KBM-7 (cell line): Measurements from ENCODE around the gene MRPL14.
"Not testable (repeated sequence)": the region's sequence is repeated elsewhere in the genome, so short reads cannot be mapped to it uniquely, and the experiment has no call there.

Source experiments
- DNase-seq: peaks from one replicate; pipeline ENCODE4 v3.0.0-alpha.2; 2015
- in situ Hi-C: fragments of 300-500 bp; cut with MboI; formaldehyde crosslinking; loops from 2 replicates; pipeline ENCODE4 v1.14.3; 2020; ENCODE audit warnings: low sequenced_read_pairs, low pct_unique_long_range_greater_than_20kb, mixed read lengths

MRPL14 gene

GRCh38 chr6:44107017-44107416, 20.2 kb downstream of the MRPL14 start:
- DNase-seq: no peak
- in situ Hi-C loops: no loop called here

- in situ Hi-C loops: no loop called here
- no peak for DNase-seq
Measured at GRCh38 chr6:44105993-44106740, 21.1 kb downstream of the MRPL14 start.

- in situ Hi-C loops: no loop called here
Measured at GRCh38 chr6:44105146-44105545, 22.1 kb downstream of the MRPL14 start.

GRCh38 chr6:44104481-44105021, 22.7 kb downstream of the MRPL14 start:
- in situ Hi-C loops: no loop called here

More at GRCh38 chr6:44105146-44105545, 22.1 kb downstream of the MRPL14 start:
- no peak for DNase-seq

GRCh38 chr6:44102527-44102926, 24.7 kb downstream of the MRPL14 start:
- in situ Hi-C loops: no loop called here
- no peak for DNase-seq

More at GRCh38 chr6:44104481-44105021, 22.7 kb downstream of the MRPL14 start:
- no peak for DNase-seq

GRCh38 chr6:44101832-44102231, 25.4 kb downstream of the MRPL14 start:
- in situ Hi-C loops: no loop called here
- DNase-seq: no peak

- DNase-seq: peak; percentile 28
- in situ Hi-C loops: no loop called here
Measured at GRCh38 chr6:44100088-44100550, 27.1 kb downstream of the MRPL14 start.

DNA sequence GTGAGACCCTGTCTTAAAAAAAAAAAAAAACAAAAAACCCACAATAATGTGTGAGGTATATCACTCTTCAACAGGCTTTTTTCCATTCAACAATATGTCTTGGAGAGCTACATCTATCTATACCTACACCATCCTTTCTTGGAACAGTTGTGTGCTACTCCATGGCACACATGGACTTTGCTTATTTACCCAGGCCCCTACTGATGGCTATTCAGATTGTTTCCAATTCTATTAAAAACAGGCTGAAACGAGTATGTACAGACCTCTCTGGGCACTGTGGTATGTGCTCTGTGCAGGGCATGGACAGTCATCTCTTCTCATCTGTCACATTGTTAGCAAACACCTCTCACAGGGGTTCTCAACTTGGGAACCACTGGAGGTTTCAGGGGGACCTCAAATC, 28.1 kb downstream of the MRPL14 start:
- in situ Hi-C loops: no loop called here
- no peak for DNase-seq

DNA sequence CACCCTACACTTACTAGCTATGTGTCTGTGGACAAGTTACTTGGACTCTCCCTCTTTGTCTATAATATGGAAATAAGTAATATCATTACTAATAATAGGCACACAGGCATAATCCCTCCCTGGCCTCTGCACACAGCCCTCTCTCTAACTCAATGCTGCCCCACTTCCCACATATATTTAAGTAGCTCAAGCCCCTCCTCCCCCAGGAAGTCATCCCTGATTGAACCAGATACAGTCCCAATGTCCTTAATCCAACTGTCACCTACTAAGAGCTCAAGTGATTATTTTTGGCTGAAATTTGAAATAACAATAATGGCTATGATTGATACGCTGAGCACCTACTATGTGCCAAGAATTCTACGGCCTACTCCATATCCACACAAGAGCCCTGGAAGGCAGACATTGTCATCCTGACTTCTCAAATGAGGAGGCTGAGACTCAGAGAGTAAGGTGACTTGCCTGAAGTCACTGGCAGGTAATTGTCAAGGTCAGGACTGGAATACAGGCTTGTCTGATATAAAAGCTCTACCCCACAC, 29.4 kb downstream of the MRPL14 start:
- DNase-seq: no peak
- in situ Hi-C loops: no loop called here

GRCh38 chr6:44096612-44097011, 30.6 kb downstream of the MRPL14 start:
- in situ Hi-C loops: no loop called here

DNA sequence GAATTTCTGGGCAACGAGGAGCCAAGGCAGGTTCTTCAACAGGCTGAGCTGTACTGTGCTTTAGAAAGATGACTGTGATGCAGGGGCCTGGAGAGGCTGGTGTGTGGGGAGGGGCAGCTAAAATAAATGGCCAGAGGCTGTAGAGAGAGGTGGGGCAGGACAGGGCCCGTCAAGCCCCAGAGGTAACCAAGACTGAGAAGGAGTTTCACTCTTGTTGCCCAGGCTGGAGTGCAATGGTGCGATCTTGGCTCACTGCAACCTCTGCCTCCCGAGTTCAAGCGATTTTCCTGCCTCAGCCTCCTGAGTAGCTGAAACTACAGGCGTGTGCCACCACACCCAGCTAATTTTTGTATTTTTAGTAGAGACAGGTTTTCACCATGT, 32.0 kb downstream of the MRPL14 start:
- DNase-seq, in situ Hi-C loops: not testable (repeated sequence)

More at GRCh38 chr6:44096612-44097011, 30.6 kb downstream of the MRPL14 start:
- DNase-seq: peak; percentile 77

- DNase-seq: no peak
- in situ Hi-C loops: no loop called here
Measured at GRCh38 chr6:44094403-44095242, 32.6 kb downstream of the MRPL14 start.

DNA sequence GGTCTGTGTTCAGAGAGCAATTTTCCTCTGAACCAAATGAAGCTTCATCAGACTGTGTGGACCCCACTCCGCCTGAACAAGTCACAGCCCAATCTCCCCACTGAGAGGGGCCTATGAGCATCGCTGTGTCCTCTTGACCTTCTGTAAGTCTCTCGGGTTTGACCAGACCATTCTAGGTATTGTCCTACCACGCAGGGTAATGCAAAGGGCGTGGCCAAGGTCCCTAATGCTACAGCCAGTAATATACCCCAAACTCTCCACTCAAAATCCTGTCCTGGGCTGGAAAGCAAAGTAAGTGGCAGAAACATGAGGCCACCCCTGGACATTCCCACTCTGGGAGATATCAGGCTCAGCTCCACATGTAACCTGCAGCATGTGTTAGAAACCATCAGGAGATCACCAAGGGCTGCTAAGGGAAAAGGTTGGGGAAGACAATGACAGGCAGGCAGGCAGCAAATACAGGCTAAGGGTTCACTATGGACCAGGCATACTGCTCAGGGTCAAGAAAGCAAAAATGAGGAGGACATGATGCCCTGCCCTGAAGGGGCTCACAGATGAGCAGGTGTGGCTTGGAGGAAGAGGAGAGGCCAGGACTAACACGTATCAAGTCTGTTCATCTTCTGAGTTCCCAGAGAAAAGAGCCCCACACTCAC, 33.4 kb downstream of the MRPL14 start:
- in situ Hi-C loops: no loop called here
- no peak for DNase-seq

- in situ Hi-C loops: no loop called here
- DNase-seq: no peak
Measured at GRCh38 chr6:44093066-44093465, 34.2 kb downstream of the MRPL14 start.

DNA sequence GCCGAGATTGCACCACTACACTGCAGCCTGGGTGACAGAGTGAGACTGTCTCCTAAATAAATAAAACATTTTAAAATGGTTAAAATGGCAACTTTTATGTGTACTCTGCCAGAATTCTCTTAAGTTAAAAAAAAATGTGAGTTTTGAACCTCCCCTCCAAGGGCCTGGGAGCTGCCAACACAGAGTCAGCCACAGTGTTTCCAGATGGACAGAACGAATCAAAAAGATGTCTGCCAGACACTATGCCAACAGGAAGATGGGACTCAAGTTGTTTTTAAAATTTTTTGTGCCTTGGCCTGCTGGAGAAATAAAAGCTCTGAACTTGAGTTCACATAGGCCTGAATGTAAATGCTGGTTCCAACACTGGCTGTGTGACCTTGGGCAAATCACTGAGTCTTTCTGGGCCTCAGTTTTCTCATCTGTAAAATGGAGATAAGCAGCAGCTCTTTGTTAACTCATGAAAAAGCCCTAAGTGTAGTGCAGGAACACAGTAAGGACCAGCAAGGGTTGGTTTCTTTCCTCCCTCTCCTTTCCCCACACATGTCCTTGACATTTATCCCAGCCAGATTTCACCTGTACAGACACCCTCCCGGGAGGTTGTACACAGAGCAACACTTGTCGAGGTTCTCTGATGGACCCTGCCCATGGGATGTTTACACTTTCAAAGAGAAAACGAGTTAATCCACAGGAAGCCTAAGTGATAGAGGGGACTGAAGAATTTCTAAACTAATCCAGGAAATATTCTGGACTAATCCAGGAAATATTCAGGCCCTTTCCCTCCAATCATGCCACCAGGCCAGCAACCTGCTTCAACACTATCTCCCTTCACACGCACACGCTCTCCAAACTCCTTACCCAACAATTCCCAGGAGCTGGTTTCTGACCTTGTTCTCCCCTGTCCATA, 35.0 kb downstream of the MRPL14 start:
- DNase-seq: no peak
- in situ Hi-C loops: no loop called here

DNA sequence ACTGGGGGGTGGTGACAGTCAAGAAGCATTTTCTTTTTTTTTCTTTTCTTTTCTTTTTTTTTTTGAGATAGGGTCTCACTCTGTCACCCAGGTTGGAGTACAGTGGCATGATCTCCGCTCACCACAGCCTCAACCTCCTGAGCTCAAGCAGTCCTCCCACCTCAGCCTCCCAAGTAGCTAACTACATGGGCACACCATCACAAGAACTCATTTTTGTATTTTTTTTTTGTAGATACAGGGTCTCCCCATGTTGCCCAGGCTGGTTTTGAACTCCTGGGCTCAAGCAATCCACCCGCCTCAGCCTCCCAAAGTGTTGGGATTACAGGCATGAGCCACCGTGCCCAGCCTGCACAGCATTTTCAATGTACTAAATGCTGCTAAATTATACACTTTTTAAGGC, 35.9 kb downstream of the MRPL14 start:
- in situ Hi-C loops, DNase-seq: not testable (repeated sequence)

DNA sequence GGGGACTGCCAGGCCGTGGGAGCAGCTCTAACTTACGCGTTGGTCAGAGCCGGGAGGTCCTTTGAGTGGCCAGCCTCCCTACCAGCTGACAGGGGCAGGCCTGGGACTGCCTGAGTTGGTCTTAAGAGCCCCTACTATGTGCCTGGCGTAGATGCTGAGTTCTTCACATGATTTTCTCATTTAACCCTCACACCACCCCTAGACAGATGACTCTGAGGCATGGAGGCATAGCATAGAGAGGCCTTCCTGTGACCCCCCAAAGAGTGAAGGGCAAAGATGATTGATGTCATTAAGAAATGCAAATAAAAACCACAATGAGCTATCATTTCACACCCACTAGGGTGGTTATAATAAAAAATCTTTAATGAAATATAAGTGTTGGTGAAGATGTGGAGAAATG, 36.8 kb downstream of the MRPL14 start:
- no peak for DNase-seq
- in situ Hi-C loops: no loop called here

DNA sequence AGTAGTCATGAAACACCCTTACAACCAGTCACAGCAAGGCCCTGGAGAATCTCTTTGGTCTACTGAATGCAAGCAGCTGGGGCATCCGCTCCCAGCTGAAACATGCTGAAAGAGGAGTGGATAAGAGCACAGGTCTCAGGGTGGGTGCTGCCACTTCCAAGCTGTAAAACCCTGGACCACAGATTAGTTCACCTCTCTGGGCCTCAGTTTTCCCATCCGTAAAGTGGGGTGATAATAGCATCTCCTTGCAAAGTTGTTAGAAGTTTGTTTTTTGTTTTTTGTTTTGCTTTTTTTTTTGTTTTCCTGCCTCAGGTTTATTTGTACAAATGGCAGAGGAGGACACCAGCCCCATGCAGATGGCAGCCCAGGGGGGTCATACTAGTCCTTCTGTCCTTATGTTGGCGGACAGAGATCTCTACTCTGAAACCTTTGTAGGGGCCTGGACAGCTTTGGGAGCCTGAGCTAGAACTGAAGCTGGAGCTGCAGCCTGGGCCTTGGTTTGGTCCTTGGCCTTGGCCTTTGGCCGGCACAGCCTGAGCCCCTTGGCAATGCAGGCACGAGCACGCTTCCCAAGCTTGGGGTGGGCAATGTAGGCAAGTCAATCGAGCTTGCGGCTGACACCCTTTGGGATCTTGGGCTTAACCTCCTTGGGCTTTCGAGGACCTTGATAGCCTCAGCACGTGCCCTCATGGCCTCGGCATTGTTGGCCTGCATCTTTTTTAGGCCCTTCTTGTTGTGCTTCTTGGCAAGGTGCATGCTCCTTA, 38.2 kb downstream of the MRPL14 start:
- in situ Hi-C loops: no loop called here
- no peak for DNase-seq
